ENCODE results near the gene DDX54.

Gene DDX54

DNA sequence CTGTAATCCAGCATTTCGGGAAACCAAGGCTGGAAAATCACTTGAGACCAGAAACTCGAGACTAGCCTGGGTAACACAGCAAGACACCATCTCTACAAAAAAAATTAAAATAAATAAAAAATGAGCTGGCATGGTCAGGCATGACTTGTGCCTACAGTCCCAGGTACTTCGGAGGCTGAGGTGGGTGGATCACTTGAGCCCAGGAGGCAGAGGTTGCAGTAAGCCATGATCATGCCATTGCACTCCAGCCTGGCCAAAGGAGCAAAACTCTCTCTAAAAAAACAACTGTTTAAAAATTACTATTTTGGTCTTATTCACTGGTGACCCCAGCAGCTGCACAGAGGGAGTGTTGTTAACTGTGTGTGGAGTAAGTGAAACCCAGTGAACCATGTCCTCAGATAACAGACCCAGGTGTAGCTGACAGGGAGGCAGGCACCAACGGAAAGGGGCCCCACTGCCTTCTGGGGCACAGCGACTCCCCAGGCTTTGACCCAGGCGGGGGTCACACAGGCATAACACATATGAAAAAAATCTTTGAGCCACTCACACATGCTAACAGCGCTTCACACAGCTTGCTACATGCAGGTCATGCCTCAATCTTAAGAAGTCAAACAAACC, 12.1 kb downstream of the DDX54 start:
- H3K27ac ChIP-seq = no peak overlapping the region
- no peak for TF ChIP-seq CTCF (conservative IDR thresholded peaks at IDR 0.05)

DNA sequence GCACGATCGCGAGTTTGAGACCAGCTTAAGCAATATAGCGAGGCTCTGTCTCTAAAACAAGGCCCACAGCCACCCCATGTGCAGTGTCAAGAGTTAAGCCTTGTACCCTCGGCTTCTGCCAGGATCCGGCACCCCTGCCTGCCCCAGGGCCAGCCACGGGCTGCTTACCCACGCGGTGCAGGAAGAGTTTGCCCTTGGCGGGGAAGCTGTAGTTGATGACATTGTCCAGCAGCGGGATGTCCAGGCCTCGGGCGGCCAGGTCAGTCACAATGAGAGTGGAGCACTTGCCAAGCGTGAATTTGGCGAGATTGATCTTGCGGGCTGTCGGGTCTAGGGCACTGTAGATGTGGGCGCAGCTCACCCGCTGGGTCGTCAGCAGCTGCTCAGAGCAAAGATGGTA, 13.1 kb downstream of the DDX54 start:
- H3K27ac ChIP-seq = no peak overlapping the region
- no peak for TF ChIP-seq CTCF (conservative IDR thresholded peaks at IDR 0.05)

DNA sequence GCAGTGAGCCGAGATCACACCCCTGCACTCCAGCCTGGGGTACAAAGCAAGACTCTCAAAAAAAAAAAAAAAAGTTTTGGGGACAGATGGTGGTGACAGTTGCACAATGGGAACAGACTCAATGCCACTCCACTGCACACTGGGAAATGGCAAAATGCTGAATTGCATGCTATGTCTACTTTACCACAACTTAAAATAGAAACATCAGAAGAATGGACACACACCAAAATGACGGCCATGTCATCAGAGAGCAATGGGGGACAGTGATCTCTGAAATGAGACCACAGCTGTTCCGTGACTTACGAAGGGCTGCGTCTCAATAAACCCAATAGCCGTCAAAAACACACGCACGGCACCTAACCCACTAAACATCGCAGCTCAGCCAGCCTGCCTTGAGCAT, 13.7 kb downstream of the DDX54 start:
- no peak for TF ChIP-seq CTCF (conservative IDR thresholded peaks at IDR 0.05)
- H3K27ac ChIP-seq = no peak overlapping the region

- no peak overlapping the region for H3K27ac ChIP-seq
- TF ChIP-seq CTCF (conservative IDR thresholded peaks at IDR 0.05) = no peak
These were observed 14.4 kb downstream of the DDX54 start for GRCh38 chr12:113170926-113171325.

GRCh38 chr12:113170457-113170856, 14.8 kb downstream of the DDX54 start:
- H3K27ac ChIP-seq = no peak overlapping the region
- no peak for TF ChIP-seq CTCF (conservative IDR thresholded peaks at IDR 0.05)

DNA sequence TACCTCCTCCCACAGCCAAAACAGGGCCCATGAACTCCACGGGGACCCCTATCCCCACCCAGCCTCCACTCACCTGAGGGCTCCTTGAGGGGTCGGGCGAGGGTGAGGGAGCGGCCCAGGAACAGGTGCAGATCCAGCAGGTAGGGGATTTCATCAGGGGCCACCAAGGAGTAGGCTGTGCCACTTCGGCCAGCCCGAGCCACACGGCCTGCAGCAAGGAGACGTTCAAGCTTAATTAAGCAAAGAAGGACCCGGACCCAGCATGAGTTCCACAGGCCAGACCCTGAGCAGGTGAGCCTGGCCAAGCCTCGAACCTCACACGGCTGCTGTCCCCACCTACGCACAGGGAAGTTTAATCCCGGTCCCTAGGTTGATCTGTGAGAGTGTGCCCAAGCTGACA, 15.6 kb downstream of the DDX54 start:
- H3K27ac ChIP-seq = no peak overlapping the region
- no peak for TF ChIP-seq CTCF (conservative IDR thresholded peaks at IDR 0.05)

GRCh38 chr12:113167868-113168267, 17.4 kb downstream of the DDX54 start:
- H3K27ac ChIP-seq = no peak overlapping the region

More at GRCh38 chr12:113167868-113168267, 17.4 kb downstream of the DDX54 start:
- TF ChIP-seq CTCF (conservative IDR thresholded peaks at IDR 0.05) = no peak

Data from VCaP (cell line).